ENCODE results near the gene DOCK10.

The DOCK10 gene

DNA sequence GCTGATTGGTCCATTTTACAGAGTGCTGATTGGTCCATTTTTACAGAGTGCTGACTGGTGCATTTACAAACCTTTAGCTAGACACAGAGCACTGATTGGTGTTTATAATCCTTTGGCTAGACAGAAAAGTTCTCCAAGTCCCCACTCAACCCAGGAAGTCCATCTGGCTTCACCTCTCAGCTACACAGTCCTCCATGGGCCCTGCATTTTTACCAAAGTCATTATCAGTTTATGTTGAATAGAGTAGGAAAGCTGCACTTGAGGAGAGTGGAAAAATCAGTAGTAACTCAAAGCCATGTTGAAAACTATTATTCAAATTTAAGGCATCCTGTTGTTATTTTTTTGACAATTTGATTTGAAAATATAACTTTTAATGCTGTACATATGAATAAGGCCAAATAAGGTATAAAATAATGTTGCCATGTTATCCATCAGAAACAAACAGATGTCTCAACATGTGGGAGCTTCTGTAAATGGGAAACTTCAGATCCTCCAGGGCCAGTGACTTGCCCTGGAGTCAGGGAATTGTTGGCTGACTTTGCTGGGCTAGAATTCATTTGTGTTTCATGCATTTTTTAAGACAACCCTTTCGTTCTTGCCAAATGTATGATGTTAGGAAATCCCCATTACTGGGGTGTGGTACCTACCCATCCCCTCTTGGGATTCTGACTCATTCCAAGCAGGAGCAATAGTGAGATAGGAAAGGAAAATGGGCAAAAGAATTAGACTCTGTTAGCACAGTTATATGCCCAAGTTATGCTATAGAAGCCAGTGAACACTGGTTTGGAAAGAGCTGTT lies 288.3 kb downstream of the DOCK10 start:
- no peak for DNase-seq

DNA sequence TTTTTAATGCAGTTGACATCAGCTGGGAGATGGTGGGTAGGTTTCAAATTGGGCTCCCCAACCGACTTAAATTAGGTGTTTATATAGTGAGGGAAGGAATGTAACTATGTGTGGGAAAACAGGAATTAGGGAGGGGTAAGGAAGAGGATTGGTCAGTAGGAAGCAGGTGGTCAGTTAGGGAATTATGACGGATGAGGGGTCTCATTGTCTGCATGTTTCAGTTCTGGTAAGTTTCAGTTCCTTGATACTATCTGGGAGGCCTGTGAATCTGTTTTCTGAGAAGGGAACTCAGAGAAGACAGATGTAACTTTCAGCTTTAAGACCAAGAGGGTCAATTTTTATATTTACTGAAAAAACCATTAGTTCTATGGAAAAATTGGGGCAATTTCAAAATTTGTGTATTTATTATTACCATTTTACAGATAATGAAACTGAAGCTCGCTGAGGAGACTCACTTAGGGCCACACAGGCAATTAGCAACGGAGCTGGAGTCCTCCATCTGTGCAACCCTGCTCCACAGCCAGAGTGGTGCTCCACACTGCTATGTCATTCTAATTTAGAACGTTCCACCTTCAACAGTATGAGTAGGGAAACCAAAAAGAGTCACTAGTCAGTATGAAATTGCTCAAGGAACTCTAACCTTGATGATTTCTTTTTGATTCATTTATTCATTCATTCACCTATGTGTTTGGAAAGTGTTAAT lies 290.1 kb downstream of the DOCK10 start:
- no peak for DNase-seq

- DNase-seq: no peak
These were observed 293.1 kb downstream of the DOCK10 start for GRCh38 chr2:224749136-224749535.

DNA sequence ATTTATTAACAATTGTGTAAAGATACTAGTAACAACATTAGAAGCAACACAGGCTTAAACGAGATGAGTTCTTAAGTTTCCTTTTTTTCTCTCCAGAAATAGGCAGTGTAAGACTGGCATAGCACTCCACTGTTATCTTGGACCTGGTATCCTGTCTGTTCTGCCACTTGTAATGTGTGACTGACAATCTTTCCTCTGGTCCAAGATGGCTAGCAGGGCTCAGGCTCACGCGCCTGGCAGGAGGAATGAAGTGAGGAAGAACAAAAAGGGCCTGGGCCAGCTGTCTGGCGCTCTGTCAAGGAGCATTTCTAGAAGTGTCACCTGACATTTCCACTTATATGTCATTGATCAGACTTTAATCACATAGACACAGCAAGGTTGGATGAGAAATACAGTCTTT lies 294.5 kb downstream of the DOCK10 start:
- no peak for DNase-seq

GRCh38 chr2:224736227-224736626 lies 306.0 kb downstream of the DOCK10 start:
- no peak for DNase-seq

- DNase-seq: no peak
These were observed 307.3 kb downstream of the DOCK10 start for GRCh38 chr2:224734949-224735348.

GRCh38 chr2:224731665-224732064 lies 310.6 kb downstream of the DOCK10 start:
- no peak for DNase-seq

GRCh38 chr2:224729435-224729834 lies 312.8 kb downstream of the DOCK10 start:
- no peak for DNase-seq

GRCh38 chr2:224724331-224724730 lies 317.9 kb downstream of the DOCK10 start:
- DNase-seq: no peak

- no peak for DNase-seq
These were observed 318.6 kb downstream of the DOCK10 start for GRCh38 chr2:224723586-224724217.

- no peak for DNase-seq
These were observed 319.5 kb downstream of the DOCK10 start for GRCh38 chr2:224722770-224723169.

- DNase-seq: no peak
These were observed 320.0 kb downstream of the DOCK10 start for GRCh38 chr2:224722250-224722649.

DNA sequence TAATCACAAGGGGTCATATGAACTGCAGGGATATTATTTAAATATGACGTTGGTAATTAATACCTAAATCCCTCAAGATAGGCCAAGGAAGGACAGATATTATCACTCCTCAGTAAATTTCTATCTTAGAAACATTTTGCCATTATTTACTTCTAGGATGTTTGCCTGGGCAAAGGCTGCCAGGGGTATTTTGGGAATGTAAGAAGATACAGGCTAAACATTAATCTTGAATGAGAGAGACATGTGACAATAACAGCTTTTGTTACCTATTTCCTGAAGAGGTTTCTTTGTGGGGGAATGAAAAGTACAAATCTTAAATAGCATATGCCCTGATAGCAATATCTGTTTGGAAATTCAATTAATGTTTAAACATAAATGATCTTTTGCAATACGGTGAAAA lies 325.3 kb downstream of the DOCK10 start:
- DNase-seq: no peak

DNA sequence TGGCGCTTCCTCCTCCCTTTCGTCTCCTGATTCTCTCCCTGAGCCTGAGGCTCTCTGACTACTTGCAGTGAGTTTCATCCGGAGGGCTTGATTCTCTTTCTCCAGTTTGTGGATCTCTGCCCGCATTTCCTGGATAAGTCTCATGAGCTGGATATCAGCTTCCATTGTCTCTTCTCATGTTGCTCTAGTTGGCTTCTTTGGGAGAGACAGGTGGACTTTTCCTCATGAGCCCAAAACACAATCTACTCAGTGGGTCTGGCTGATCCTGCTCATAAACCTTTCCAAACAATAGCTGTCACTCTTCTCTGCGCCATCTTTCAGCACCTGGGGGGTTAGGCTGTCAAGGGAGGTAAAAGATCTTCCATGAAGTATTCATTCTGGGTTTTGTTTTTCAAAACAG lies 326.1 kb downstream of the DOCK10 start, which contains the start of gene CCDC195:
CCDC195 (minus strand) TSS at position 165 of the 400 bp plus-strand sequence; CDS start at position 165, 0 bp downstream.
- DNase-seq: no peak

Data from stimulated activated CD4-positive, alpha-beta T cell treated with anti-CD3 and anti-CD28 coated beads, Interleukin-2, amount 100 ng/mL, for 24 hours (primary cell).